ENCODE data around the gene MAP2K2.

DNA sequence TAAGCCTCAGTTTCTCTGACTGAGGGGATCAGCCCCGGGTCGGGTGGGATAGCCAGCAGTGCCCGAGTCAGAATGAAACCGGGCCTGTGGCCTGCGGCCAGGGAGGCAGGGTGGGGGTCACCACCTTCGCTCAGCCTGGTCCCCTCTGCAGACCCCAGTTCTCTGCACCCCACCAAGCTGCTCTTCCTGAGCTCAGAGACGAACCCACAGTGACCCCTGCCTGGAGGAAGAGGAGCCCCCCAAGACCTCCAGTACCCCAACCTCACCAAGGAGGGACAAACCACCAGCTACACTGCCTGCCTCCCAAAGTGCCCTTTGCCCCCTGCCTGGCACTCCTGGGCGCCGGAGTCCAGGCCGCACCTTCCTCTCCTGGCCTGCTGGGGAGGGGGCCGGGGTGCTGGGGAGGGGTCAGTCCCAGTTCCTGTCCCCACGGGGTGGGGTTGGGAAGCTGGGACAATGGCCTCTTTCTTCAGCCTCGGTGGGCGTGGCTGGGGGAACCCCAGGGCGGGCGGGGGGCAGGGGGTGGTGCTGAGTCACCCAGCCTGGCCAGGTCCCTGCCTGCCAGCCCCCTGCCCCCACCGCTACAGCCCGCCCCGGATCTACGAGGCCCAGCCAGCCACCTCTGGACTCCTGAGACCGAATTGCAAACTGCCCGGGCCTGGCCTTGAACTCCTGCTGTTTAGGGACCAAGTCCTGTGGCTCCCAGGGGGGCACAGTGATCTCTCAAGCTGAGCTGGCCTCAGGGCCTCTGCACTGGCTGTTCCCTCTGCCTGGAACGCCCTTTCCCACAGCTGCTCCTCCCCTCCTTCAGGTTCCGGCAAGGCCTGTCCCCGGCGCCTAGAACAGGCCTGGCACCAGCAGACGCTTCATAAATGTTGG, 71.6 kb downstream of the MAP2K2 start:
- TF ChIP-seq, protein P1, sequence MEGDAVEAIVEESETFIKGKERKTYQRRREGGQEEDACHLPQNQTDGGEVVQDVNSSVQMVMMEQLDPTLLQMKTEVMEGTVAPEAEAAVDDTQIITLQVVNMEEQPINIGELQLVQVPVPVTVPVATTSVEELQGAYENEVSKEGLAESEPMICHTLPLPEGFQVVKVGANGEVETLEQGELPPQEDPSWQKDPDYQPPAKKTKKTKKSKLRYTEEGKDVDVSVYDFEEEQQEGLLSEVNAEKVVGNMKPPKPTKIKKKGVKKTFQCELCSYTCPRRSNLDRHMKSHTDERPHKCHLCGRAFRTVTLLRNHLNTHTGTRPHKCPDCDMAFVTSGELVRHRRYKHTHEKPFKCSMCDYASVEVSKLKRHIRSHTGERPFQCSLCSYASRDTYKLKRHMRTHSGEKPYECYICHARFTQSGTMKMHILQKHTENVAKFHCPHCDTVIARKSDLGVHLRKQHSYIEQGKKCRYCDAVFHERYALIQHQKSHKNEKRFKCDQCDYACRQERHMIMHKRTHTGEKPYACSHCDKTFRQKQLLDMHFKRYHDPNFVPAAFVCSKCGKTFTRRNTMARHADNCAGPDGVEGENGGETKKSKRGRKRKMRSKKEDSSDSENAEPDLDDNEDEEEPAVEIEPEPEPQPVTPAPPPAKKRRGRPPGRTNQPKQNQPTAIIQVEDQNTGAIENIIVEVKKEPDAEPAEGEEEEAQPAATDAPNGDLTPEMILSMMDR (conservative IDR thresholded peaks at IDR 0.05 in 1 of 2, IDR thresholded peaks at IDR 0.05 in 1 of 2; ENCODE audit: extremely low read depth in 1 of 2, insufficient read depth in 1 of 2, low read depth in 1 of 2, low read length in 2 of 2), result no peak
- TF ChIP-seq EZH2 (IDR thresholded peaks at IDR 0.05; ENCODE audit: borderline replicate concordance, low read length), result no peak
